Hematopoietic multipotent progenitor cell treated with erythropoietin and hydrocortisone succinate and interleukin-3 and kit ligand, for 15 days (in vitro differentiated cells): ENCODE results near the gene UTS2.

ENCODE experiments used
- DNase-seq: peaks from one replicate; pipeline ENCODE4 v3.0.0-alpha.2; 2015; ENCODE audit warnings: low spot score

Gene UTS2

GRCh38 chr1:7811476-7811875, 41.4 kb downstream of the UTS2 start:
- DNase-seq: no peak

GRCh38 chr1:7810395-7810794, 42.5 kb downstream of the UTS2 start:
- DNase-seq: no peak

- no peak for DNase-seq
These were observed 43.1 kb downstream of the UTS2 start for GRCh38 chr1:7809742-7810141.

GRCh38 chr1:7808253-7808844, 44.5 kb downstream of the UTS2 start:
- DNase-seq: peak; percentile 33

- DNase-seq: no peak
These were observed 47.4 kb downstream of the UTS2 start for GRCh38 chr1:7805460-7805859.
